ENCODE measurements around the gene OR3A3.
"Not testable (repeated sequence)": the region's sequence is repeated elsewhere in the genome, so short reads cannot be mapped to it uniquely, and the experiment has no call there.

The OR3A3 gene

DNA sequence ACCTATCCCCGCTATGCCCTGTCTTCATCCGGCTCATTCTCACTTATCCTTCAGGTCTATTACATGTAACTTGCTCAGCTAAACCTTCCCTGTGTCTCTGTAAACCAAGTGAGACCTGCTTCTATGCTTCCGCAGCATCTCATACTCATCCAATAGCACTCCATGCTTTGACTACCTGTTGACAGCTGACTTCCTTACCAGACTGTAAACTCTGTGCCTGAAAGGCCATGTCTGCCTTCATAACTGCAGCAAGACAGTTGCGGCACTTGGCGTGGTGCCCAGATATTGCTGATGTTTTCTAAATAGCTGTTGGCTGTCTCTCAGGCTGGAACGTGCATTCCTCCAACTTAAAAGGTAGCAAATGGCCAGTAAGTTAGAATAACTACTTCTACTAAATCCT is 11.1 kb upstream of the OR3A3 start:
- DNase-seq (ENCODE audit: low read depth) = peak; percentile 1
- no peak overlapping the region for H3K4me3 ChIP-seq (replicated peaks; ENCODE audit: low read depth, low read length)
- TF ChIP-seq, protein P1, sequence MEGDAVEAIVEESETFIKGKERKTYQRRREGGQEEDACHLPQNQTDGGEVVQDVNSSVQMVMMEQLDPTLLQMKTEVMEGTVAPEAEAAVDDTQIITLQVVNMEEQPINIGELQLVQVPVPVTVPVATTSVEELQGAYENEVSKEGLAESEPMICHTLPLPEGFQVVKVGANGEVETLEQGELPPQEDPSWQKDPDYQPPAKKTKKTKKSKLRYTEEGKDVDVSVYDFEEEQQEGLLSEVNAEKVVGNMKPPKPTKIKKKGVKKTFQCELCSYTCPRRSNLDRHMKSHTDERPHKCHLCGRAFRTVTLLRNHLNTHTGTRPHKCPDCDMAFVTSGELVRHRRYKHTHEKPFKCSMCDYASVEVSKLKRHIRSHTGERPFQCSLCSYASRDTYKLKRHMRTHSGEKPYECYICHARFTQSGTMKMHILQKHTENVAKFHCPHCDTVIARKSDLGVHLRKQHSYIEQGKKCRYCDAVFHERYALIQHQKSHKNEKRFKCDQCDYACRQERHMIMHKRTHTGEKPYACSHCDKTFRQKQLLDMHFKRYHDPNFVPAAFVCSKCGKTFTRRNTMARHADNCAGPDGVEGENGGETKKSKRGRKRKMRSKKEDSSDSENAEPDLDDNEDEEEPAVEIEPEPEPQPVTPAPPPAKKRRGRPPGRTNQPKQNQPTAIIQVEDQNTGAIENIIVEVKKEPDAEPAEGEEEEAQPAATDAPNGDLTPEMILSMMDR (IDR thresholded peaks at IDR 0.05; ENCODE audit: low read length, missing control alignments) = no peak

DNA sequence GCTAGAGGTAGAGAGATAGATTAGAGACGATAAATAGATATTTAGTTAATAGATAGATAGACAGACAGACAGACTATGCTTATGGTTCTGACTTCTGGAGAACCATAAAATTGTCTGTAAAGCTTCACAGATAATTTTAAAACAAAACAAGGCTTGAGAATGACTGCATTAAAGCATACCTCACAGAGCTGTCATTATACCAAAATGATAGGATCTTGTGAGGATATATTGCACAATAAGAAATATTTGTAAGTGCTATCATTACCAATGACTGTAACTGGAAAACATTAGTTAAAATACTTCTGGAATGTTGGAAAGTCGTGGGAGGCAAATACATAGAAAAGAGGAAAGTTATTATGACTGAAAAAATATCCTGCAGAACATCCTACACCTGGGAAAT is 9.4 kb upstream of the OR3A3 start:
- TF ChIP-seq, protein P1 (IDR thresholded peaks at IDR 0.05; ENCODE audit: low read length, missing control alignments) = no peak

DNA sequence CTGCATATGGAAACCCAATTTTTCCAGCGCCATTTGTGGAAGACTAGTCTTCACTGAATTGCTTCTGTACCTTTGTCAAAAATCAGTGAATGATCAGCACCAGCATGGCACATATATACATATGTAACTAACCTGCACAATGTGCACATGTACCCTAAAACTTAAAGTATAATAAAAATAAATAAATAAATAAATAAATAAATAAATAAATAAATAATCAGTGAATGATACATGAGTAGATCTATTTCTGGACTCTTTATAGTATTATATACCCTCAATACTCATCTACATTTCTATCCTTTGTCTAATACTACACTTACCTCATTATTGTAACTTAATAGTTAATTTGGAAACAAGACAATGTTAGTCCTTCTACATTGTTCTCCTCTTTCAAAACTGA is 7.3 kb upstream of the OR3A3 start:
- DNase-seq (ENCODE audit: low read depth); H3K4me3 ChIP-seq (replicated peaks; ENCODE audit: low read depth, low read length): not testable (repeated sequence)

More for the DNA sequence above, 9.4 kb upstream of the OR3A3 start:
- no peak overlapping the region for H3K4me3 ChIP-seq (replicated peaks; ENCODE audit: low read depth, low read length)
- no peak for DNase-seq (ENCODE audit: low read depth)

DNA sequence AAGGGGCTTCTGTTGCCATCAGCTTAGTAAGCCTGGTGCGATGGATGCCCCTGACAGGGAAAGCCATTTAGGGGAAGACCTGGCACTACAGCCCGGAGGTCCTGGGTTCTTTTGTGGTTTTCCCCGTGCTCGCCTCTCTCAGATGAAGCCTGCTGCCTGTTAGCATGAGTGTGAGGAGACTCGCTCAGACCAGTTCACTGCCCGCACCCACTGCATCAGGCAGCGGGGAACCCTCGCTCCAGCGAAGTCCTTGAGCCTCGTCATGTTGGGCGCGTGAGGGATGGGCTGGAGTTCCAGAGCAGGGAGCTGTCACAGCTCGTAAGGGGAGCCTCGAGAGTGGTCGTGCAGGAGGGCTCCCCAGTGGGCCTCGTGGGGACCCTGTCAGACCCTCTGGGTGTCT is 1.0 kb downstream of the OR3A3 start:
- not testable (repeated sequence) for H3K4me3 ChIP-seq (replicated peaks; ENCODE audit: low read depth, low read length); DNase-seq (ENCODE audit: low read depth)

DNA sequence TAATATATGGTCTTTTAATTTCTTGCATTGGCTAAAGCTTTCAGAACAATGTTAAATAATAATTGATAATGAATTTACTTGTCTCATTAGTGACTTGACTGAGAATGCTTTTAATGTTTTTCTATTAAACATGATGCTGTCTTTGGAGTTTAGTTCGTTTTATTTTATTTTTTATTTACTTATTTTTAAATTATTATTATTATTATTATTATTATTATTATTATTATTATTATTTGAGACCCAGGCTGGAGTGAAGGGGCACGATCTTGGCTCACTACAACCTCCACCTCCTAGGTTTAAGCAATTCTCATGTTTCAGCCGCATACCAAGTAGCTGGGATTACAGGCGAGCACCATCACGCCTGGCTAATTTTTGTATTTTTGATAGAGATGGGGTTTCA is 4.4 kb downstream of the OR3A3 start:
- no peak for DNase-seq (ENCODE audit: low read depth)
- H3K4me3 ChIP-seq (replicated peaks; ENCODE audit: low read depth, low read length) = no peak overlapping the region
- TF ChIP-seq, protein P1 (IDR thresholded peaks at IDR 0.05; ENCODE audit: low read length, missing control alignments) = no peak

DNA sequence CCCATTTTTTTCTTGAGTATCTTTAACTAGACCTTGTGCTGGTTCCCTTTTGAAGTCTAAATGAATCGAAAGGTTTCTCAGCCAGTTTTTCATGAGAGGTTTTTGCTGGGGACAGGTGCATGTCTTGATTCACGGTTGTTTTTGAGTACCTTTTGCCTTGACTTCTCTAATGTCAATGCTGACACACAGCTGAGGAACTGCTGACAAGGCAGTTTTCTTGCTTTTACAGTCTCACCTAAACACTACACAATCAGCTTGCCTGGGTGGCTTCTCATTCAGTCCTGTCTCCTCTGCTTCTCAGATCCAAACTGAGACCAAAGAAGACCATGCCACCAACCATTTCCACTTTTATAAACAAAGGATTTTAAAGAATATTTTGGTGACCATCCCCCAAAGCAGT is 7.1 kb downstream of the OR3A3 start:
- TF ChIP-seq, protein P1 (IDR thresholded peaks at IDR 0.05; ENCODE audit: low read length, missing control alignments) = no peak
- DNase-seq (ENCODE audit: low read depth) = no peak
- H3K4me3 ChIP-seq (replicated peaks; ENCODE audit: low read depth, low read length) = no peak overlapping the region

DNA sequence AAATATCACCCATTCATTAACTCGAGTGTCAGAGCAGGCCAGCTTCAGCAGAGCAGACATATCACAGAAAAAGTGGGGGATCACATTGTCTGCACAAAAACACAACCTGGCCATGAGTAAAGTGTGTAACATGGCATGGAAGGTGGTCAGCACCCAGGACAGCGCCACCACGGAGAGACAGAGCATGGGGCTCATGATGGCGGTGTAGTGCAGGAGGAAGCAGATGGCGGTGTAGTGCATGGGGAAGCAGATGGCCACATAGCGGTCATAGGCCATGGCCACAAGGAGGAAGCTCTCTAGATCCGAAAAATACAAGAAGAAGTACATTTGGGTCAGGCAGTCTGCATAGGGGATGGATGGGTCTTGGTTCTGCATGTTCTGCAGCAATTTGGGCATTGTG is 22.0 kb downstream of the OR3A3 start:
- not testable (repeated sequence) for DNase-seq (ENCODE audit: low read depth); H3K4me3 ChIP-seq (replicated peaks; ENCODE audit: low read depth, low read length)

DNA sequence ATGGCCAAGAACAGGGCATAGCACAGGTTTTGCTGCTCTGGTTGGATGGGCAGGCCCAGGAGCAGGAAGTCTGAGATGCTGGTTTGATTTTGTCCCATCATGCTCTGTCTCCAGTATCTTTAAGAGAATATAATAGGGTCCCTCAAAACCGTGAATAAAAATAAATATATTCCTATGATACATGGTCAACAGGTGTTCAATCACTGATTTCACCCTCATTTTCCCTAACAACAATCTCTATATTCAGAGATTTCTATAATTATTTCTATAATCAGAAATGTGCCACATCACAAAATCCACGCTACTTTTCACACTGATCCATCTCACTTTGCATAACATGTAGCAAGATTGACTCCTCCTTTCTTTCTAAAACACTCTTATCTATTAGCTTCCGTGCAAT is 22.6 kb downstream of the OR3A3 start, which contains the start of gene OR1E2:
Gene OR1E2, minus strand, starts transcription at position 101 of the 400 bp plus-strand sequence. Its CDS starts 0 bp downstream, at position 101.
- TF ChIP-seq, protein P1 (IDR thresholded peaks at IDR 0.05; ENCODE audit: low read length, missing control alignments) = no peak
- no peak within 1 kb of the TSS for H3K4me3 ChIP-seq (replicated peaks; ENCODE audit: low read depth, low read length)
- no peak for DNase-seq (ENCODE audit: low read depth)

DNA sequence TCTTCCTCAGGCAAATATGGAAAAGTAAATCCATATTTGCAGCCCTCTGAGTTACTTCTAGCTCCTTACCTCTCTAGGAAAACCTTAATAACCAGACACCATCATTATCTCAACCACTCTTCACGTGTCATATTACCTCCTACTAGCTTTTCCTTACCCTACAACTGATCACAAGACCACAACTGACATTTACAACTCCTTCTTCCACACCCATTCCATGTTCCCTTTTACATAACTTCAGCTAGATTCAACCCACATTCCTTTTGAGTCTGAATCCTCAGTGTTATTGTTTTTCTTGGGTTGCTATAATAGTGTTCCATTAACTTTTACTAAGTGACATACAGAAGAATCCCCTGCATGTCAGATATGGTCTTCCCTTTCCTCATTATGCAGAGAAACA is 27.2 kb downstream of the OR3A3 start:
- no peak for DNase-seq (ENCODE audit: low read depth)
- TF ChIP-seq, protein P1 (IDR thresholded peaks at IDR 0.05; ENCODE audit: low read length, missing control alignments) = no peak
- no peak overlapping the region for H3K4me3 ChIP-seq (replicated peaks; ENCODE audit: low read depth, low read length)

Data from fibroblast of pulmonary artery (primary cell).